Endothelial cell of umbilical vein (primary cell): ENCODE results near the gene SYT17. TPM values are rescaled to one million over a fixed set of nuclear protein-coding genes. Genes with fewer than 3 reads are reported as not detected.

ENCODE experiments used
- BruUV-seq: library from RNA; stranded (reverse); fragments of 400-500 nt; replicated peaks from 2 replicates; lab custom pipeline; 2021; lab: Mats Ljungman, UMichigan
- CTCF ChIA-PET: fragments of 300-600, 350-600 bp; sonication (Branson Sonifier 250); formaldehyde crosslinking; loops from one replicate; lab custom pipeline; 2021; ENCODE audit warnings: antibody characterized with exemption, inconsistent platforms; lab: Charles Lee
- POLR2A ChIA-PET: fragments of 300-600, 350-600 bp; sonication (Branson Sonifier 250); formaldehyde crosslinking; loops from one replicate; lab custom pipeline; 2021; ENCODE audit warnings: antibody characterized with exemption, inconsistent platforms; lab: Charles Lee
- DNase-seq: peaks from one replicate; pipeline ENCODE4 v3.0.0-alpha.2; 2011; ENCODE audit warnings: low read depth, low spot score
- FAIRE-seq: peaks from 2 replicates; lab custom pipeline; 2011; peaks lifted over from hg19 to GRCh38; lab: Jason Lieb, UNC
- H2AFZ ChIP-seq: 2 replicates; pipeline ENCODE4 v1.6.0; 2012; ENCODE audit warnings: low read depth, low read length, control low read depth, inconsistent platforms
- H3K27ac ChIP-seq: 2 replicates; pipeline ENCODE4 v1.5.1; 2011; ENCODE audit warnings: low read depth, mild to moderate bottlenecking, control low read depth, low read length, moderate library complexity; ENCODE audit not compliant: insufficient read depth
- H3K27me3 ChIP-seq, 2 experiments: 2 replicates each; pipeline versions ENCODE4 v1.6.0 to v1.6.1; 2011; ENCODE audit warnings: low read length in 2 of 2, mixed read lengths in 1 of 2; ENCODE audit not compliant: control insufficient read depth in 2 of 2, insufficient read depth in 2 of 2
- H3K36me3 ChIP-seq, 2 experiments: 2 replicates in 1 of 2; 3 replicates in 1 of 2; pipeline ENCODE4 v1.5.1; 2011; ENCODE audit warnings: low read length in 2 of 2, mild to moderate bottlenecking in 1 of 2, moderate library complexity in 1 of 2; ENCODE audit not compliant: control insufficient read depth in 2 of 2, insufficient read depth in 2 of 2; ENCODE audit errors: extremely low read depth in 1 of 2
- H3K4me1 ChIP-seq: 3 replicates; pipeline ENCODE4 v1.5.1; 2011; ENCODE audit warnings: mild to moderate bottlenecking, low read length; ENCODE audit not compliant: control insufficient read depth, insufficient read depth; ENCODE audit errors: extremely low read depth
- H3K4me2 ChIP-seq: 2 replicates; pipeline ENCODE4 v1.6.1; 2011; ENCODE audit warnings: low read length, control low read depth, mixed read lengths; ENCODE audit not compliant: insufficient read depth
- H3K4me3 ChIP-seq, 3 experiments: fragments of 200-600 bp in 1 of 3; sonication (generic), shearing (Covaris generic) in 1 of 3; replicated peaks in 1 of 3; 2 replicates each; pipeline ENCODE4 v1.5.1; 2011 to 2016; ENCODE audit warnings: control low read depth in 3 of 3, low read length in 3 of 3, mild to moderate bottlenecking in 2 of 3, inconsistent platforms in 1 of 3, low read depth in 1 of 3, moderate library complexity in 1 of 3; ENCODE audit not compliant: insufficient read depth in 1 of 3
- H3K79me2 ChIP-seq: 2 replicates; pipeline ENCODE4 v1.6.0; 2012; ENCODE audit warnings: low read length, inconsistent platforms; ENCODE audit not compliant: control insufficient read depth, insufficient read depth
- H3K9ac ChIP-seq: replicated peaks from 2 replicates; pipeline ENCODE3; 2011; ENCODE audit warnings: low read length, control low read depth; ENCODE audit not compliant: insufficient read depth; ENCODE audit errors: extremely low read depth
- H3K9me1 ChIP-seq: replicated peaks from 3 replicates; pipeline ENCODE4 v1.6.0; 2011; ENCODE audit warnings: mild to moderate bottlenecking, low read length; ENCODE audit not compliant: control insufficient read depth, insufficient read depth; ENCODE audit errors: extremely low read depth
- H3K9me3 ChIP-seq: replicated peaks from 2 replicates; pipeline ENCODE4 v1.5.1; 2012; ENCODE audit warnings: low read length, inconsistent platforms; ENCODE audit not compliant: control insufficient read depth, insufficient read depth
- H4K20me1 ChIP-seq: replicated peaks from 2 replicates; pipeline ENCODE3; 2011; ENCODE audit warnings: mild to moderate bottlenecking, low read length; ENCODE audit not compliant: control insufficient read depth, insufficient read depth; ENCODE audit errors: extremely low read depth
- CTCF ChIP-seq, 2 donors: IDR thresholded peaks; 1 replicate in 1 of 2; 2 replicates in 1 of 2; pipeline ENCODE4 v1.5.1; 2011; ENCODE audit warnings: low read length in 2 of 2, mild to moderate bottlenecking in 2 of 2, moderate library complexity in 2 of 2, control low read depth in 1 of 2, inconsistent platforms in 1 of 2, low read depth in 1 of 2; ENCODE audit not compliant: insufficient read depth in 1 of 2; ENCODE audit errors: extremely low read depth in 1 of 2
- EZH2 ChIP-seq: IDR thresholded peaks from 2 replicates; pipeline ENCODE4 v1.6.1; 2012; ENCODE audit warnings: borderline replicate concordance, low read depth, mild to moderate bottlenecking, moderate library complexity, low read length, inconsistent platforms; ENCODE audit not compliant: severe bottlenecking
- FOS ChIP-seq: IDR thresholded peaks from 2 replicates; pipeline ENCODE4 v1.6.1; 2011; ENCODE audit warnings: mild to moderate bottlenecking, low read length, moderate library complexity, borderline replicate concordance; ENCODE audit not compliant: insufficient read depth
- GATA2 ChIP-seq: IDR thresholded peaks from 2 replicates; pipeline ENCODE4 v1.7.0; 2011; ENCODE audit warnings: low read depth, mild to moderate bottlenecking, moderate library complexity, mixed read lengths, low read length; ENCODE audit not compliant: insufficient read length, insufficient read depth
- JUN ChIP-seq: IDR thresholded peaks from 2 replicates; pipeline ENCODE4 v1.6.1; 2011; ENCODE audit warnings: borderline replicate concordance, low read depth; ENCODE audit not compliant: insufficient read length, insufficient read depth
- MAX ChIP-seq: IDR thresholded peaks from 2 replicates; pipeline ENCODE4 v1.6.1; 2011; ENCODE audit not compliant: insufficient read depth, insufficient read length
- MYC ChIP-seq: IDR thresholded peaks from one replicate; pipeline ENCODE4 v1.6.1; 2011; ENCODE audit warnings: mild to moderate bottlenecking, low read depth, low read length
- POLR2A ChIP-seq: IDR thresholded peaks from 2 replicates; pipeline ENCODE4 v1.6.1; 2012; ENCODE audit warnings: low read depth, mild to moderate bottlenecking, control low read depth, low read length
- POLR2AphosphoS5 ChIP-seq: IDR thresholded peaks from 2 replicates; pipeline ENCODE4 v1.6.1; 2012; ENCODE audit warnings: low read depth, mild to moderate bottlenecking, control low read depth, low read length, moderate library complexity; ENCODE audit not compliant: insufficient read depth
- dilution Hi-C: fragments of 300-500 bp; cut with MboI; formaldehyde crosslinking; loops from one replicate; pipeline ENCODE4 v1.15.0; 2019; ENCODE audit warnings: low sequenced_read_pairs; ENCODE audit not compliant: extremely low pct_ligation_motif_present
- intact Hi-C: fragments of 100-400 bp; cut with micrococcal nuclease; formaldehyde crosslinking; loops from one replicate; pipeline ENCODE4 v1.10.0; 2022
- polyA plus RNA-seq, 4 experiments: library from polyadenylated mRNA; depleted of rRNA in 3 of 4; stranded (reverse) in 3 of 4; unstranded in 1 of 4; fragments of >200 nt; gene quantifications; 2 replicates each; pipeline versions ENCODE4 v1.2.1 to v1.2.3, GENCODE V29; 2011 to 2012; ENCODE audit warnings: missing spikeins in 1 of 4
- total RNA-seq: library from RNA; stranded (reverse); gene quantifications from 2 replicates; pipeline ENCODE4 v1.2.3, GENCODE V29; 2021

SYT17 gene
- total and polyA plus RNA-seq, 2 donors (not counting 3 experiments of a cell fraction or from before 2014, with no cell fraction given): 1.9 to 4.2 TPM

- Histone ChIP-seq H3K9me3 (no peaks in the 10 kb centered on the region), H3K27ac (no peak overlapping the region), H3K9me1 (no peaks in the 10 kb centered on the region), H3K27me3 (no peaks in the 10 kb centered on the region), H3K4me2 (no peak overlapping the region), H4K20me1 (no peaks in the 10 kb centered on the region), H3K4me3 (no peak overlapping the region), H3K9ac (no peak overlapping the region), H2AFZ (no peak overlapping the region), H3K36me3 (no peaks in the 10 kb centered on the region), H3K4me1 (no peaks in the 10 kb centered on the region), H3K79me2 (no peaks in the 10 kb centered on the region)
- FAIRE-seq (no peak), DNase-seq (no peak)
- ChIA-PET CTCF (no interaction called here), POLR2A (no interaction called here)
- BruUV-seq: no TSS peak
- intact Hi-C loops: no loop called here
- TF ChIP-seq GATA2: no peak
- no peak for TF ChIP-seq JUN
- no peak for TF ChIP-seq EZH2
- no peak for TF ChIP-seq MYC
- TF ChIP-seq FOS: no peak
- no peak for TF ChIP-seq POLR2A
- TF ChIP-seq POLR2AphosphoS5: no peak
- no peak for TF ChIP-seq CTCF (IDR thresholded peaks at IDR 0.05; ENCODE audit: extremely low read depth in 1 of 2, insufficient read depth in 1 of 2, low read depth in 1 of 2, low read length in 2 of 2)
- TF ChIP-seq MAX: no peak
- dilution Hi-C loops: no loop called here
Observed at GRCh38 chr16:19274165-19274797, 106.2 kb downstream of the SYT17 start.
